MG63 (cell line): ENCODE results near the gene PLAC9. TPM values are rescaled to one million over a fixed set of nuclear protein-coding genes. Genes with fewer than 3 reads are reported as not detected.

Source experiments
- DNase-seq: peaks from one replicate; pipeline ENCODE4 v3.0.0-alpha.2; 2020
- H3K27me3 ChIP-seq: fragments of 250-450 bp; sonication (Bioruptor Pico); 2 replicates; pipeline ENCODE4 v1.5.1; 2020; ENCODE audit warnings: mild to moderate bottlenecking, moderate library complexity
- H3K36me3 ChIP-seq: fragments of 250-450 bp; sonication (Bioruptor Pico); 2 replicates; pipeline ENCODE4 v1.5.1; 2020; ENCODE audit warnings: mild to moderate bottlenecking, moderate library complexity
- H3K4me3 ChIP-seq: fragments of 250-450 bp; sonication (Bioruptor Pico); 2 replicates; pipeline ENCODE4 v1.5.1; 2020; ENCODE audit warnings: mild to moderate bottlenecking, moderate library complexity
- H3K9me3 ChIP-seq: fragments of 250-450 bp; sonication (Bioruptor Pico); 2 replicates; pipeline ENCODE4 v1.5.1; 2020; ENCODE audit warnings: mild to moderate bottlenecking, moderate library complexity
- total RNA-seq: library from RNA; depleted of rRNA; stranded (reverse); fragments of >200 nt; shearing (Covaris generic); gene quantifications from 2 replicates; pipeline ENCODE4 v1.2.3, GENCODE V29; 2014; ENCODE audit warnings: low replicate concordance

Gene PLAC9
- total RNA-seq, 1 experiment from 2014 or later: 2.8 TPM

DNA sequence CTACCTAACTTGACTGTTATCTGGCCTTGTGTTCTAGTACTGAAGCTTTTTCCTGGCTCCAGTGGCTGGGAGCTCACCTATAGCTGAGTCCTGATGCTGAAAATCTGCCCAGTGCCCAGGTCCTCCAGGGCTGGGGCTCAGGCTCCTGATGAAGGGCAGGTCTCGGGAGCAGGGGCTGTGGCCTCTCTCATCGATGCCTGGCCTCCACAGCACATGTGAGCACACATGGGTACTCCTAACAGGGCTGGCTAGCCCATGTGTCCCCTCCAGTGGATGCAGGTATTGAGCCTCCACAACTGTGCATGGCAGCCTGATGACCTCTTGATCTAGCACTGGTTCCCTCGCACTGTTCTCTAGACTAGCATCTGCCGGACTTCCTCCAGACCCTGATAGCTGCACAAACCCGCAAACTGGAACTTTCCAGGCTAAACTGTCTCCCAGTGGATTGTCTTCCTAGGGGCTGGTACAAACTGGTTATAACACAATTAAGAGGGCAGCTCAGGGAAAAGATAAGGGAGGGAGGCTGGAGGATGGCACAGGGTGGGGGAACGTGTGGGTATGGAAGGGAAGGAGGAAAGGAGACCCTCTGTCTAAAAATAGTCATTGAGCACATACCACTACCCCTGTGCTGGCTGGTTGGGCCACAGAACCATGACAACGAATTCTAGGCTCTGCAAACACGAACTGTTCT lies 35.1 kb downstream of the PLAC9 start:
- H3K36me3 ChIP-seq: peaks cover 74% of the 10 kb centered on the region
- H3K27me3 ChIP-seq: no peaks in the 10 kb centered on the region
- H3K9me3 ChIP-seq: no peaks in the 10 kb centered on the region
- no peak for DNase-seq
- no peak overlapping the region for H3K4me3 ChIP-seq

DNA sequence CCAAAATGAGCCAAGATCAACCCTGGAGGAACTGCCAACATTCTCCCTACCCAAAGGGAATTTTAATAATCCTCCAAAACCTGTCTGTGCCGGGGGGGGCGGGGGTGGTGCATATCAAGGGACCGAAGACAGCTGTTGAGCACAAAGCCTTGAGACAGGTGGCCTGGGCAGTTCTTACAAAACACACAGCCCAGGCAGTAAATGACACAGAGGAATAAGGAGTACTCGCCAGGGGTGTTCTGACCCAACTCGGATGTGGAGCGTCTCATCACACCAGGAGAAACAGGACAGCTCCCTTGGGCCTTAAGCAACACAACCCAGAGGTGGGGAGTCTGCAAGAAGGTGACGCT lies 35.6 kb downstream of the PLAC9 start:
- H3K36me3 ChIP-seq: peaks cover 73% of the 10 kb centered on the region
- H3K9me3 ChIP-seq: no peaks in the 10 kb centered on the region
- no peak overlapping the region for H3K4me3 ChIP-seq
- H3K27me3 ChIP-seq: no peaks in the 10 kb centered on the region
- DNase-seq: no peak

DNA sequence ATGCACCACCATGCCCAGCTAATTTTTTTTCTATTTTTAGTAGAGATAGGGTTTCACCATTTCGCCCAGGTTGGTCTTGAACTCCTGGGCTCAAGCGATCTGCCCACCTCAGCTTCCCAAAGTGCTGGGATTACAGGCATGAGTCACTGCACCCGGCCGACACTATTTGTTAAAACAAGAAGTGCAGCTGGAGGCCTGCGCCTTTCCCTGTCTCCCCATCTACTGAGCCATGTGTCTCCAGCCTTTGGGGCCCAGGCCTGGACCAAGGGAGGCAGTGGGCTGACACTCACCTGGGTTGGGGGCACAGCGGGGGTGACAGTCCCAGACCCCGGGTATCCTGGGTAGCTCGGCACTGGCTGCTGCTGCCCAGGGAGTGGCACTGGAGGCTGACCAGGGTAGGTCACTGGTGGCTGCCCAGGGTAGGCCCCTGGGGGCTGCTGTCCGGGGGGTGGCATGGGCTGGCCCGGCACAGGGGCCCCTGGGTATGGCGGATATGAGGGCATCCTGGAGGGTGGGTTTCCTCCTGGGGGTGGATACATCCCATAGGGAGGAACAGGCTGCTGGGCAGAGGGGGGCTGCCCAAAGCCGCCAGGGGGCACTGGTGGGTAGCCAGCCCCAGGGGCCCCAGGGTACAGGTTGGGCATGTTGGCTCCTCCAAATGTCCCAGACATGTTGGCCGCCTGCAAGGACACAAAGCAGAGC lies 36.3 kb downstream of the PLAC9 start:
- DNase-seq: no peak
- Histone ChIP-seq H3K9me3 (no peaks in the 10 kb centered on the region), H3K4me3 (no peak overlapping the region), H3K27me3 (no peaks in the 10 kb centered on the region), H3K36me3 (peaks cover 75% of the 10 kb centered on the region)

DNA sequence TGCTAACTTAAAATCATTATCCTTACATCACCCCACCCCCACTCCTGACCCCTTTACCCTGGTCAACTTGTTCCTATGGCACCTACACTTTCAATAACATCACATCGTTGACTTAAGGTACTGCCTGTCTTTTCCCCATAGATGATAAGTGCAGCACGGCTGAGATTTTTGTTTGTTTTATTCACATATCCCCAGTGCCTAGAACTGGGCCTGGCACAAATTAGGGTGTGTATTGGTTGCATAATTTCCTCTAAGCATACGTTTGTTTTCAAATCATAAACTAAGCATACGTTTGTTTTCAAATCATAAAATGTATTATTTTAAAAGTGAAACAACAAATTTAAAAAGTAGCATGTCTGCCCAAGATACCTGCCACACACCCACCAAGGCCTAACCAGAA lies 37.5 kb downstream of the PLAC9 start:
- H3K9me3 ChIP-seq: no peaks in the 10 kb centered on the region
- H3K27me3 ChIP-seq: no peaks in the 10 kb centered on the region
- no peak for DNase-seq
- peaks cover 66% of the 10 kb centered on the region for H3K36me3 ChIP-seq
- H3K4me3 ChIP-seq: no peak overlapping the region

DNA sequence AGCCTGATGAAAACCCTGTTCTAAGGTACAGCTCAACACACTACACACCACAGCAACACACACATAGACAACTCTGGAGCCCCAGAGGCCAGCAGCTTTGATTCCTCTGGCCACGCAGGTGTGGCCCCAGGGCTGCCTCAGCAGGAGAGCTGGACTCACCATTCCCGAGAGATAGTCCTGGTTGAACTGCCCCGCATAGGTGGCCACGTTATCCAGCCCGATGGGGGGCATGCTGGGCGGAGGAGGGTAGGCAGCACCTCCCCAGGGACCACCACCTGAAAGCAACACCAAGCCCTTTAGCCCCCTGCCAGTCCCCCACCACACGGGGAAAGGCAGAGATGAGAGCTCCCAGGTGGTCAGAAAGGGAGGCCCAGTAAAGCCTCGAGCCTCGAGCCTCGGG lies 38.1 kb downstream of the PLAC9 start:
- DNase-seq: no peak
- Histone ChIP-seq H3K9me3 (no peaks in the 10 kb centered on the region), H3K4me3 (no peak overlapping the region), H3K36me3 (peaks cover 63% of the 10 kb centered on the region), H3K27me3 (no peaks in the 10 kb centered on the region)

DNA sequence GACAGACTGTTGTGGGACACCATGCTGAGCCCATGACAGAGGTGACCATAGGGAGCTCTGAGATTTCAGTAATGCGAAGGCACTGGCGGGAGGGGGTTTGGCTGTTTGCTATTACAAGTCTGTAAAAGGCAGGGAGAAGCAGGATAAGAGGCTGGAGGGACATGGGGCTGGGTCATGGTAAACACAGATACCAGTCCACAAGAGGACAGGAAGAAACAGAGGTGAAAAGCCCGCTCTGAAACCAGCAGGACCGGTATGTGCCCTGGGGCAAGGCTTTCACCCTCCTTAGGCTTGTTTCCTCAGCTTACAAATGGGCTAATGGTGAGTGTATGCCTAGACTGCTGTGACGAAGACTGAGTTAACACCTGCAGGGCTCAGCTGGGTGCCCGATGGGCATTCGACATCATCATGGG lies 38.7 kb downstream of the PLAC9 start:
- Histone ChIP-seq H3K9me3 (no peaks in the 10 kb centered on the region), H3K4me3 (no peak overlapping the region), H3K27me3 (no peaks in the 10 kb centered on the region), H3K36me3 (peaks cover 63% of the 10 kb centered on the region)
- DNase-seq: no peak

DNA sequence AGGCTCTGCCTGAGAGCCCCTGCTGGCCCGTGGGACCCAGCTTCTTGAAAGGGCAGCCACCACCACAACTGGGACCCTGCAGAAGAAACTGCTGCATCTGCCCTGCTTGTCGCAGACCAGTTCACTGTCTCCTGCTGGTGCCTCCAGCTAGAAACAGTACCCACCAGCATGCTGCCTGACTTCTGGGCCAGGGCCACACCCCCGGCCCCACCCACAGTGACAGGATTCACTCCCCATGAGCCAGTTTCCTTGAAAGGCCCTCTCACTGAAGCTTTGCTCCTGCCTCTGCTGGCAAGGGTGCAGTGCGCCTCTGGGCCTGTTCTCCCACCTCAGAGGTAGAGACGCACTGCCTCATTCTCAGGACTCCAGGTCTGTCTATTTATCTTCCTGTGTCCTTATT lies 40.4 kb downstream of the PLAC9 start:
- no peak for DNase-seq
- H3K27me3 ChIP-seq: no peaks in the 10 kb centered on the region
- H3K4me3 ChIP-seq: no peak overlapping the region
- H3K36me3 ChIP-seq: peaks cover 50% of the 10 kb centered on the region
- H3K9me3 ChIP-seq: no peaks in the 10 kb centered on the region

DNA sequence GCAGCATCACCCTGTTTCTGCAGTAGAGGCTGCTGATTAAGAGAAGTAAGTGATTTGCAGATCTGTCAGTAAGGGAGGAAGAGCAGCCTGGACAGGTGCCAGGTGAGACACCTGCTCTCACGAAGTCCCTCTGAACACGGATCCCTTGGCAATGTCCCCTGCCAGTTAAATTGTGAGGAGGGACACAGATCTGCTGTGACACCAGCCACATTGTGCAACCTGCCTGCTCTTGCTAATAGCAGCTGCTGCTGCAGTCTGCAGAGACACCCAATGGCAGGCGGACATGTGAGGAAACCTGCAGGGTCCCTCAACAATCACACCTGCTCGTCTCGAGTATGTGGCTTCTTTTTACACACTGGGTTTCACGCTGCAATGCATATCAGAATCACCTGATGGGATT lies 40.9 kb downstream of the PLAC9 start:
- Histone ChIP-seq H3K9me3 (no peaks in the 10 kb centered on the region), H3K36me3 (peaks cover 47% of the 10 kb centered on the region), H3K27me3 (no peaks in the 10 kb centered on the region), H3K4me3 (no peak overlapping the region)
- no peak for DNase-seq

DNA sequence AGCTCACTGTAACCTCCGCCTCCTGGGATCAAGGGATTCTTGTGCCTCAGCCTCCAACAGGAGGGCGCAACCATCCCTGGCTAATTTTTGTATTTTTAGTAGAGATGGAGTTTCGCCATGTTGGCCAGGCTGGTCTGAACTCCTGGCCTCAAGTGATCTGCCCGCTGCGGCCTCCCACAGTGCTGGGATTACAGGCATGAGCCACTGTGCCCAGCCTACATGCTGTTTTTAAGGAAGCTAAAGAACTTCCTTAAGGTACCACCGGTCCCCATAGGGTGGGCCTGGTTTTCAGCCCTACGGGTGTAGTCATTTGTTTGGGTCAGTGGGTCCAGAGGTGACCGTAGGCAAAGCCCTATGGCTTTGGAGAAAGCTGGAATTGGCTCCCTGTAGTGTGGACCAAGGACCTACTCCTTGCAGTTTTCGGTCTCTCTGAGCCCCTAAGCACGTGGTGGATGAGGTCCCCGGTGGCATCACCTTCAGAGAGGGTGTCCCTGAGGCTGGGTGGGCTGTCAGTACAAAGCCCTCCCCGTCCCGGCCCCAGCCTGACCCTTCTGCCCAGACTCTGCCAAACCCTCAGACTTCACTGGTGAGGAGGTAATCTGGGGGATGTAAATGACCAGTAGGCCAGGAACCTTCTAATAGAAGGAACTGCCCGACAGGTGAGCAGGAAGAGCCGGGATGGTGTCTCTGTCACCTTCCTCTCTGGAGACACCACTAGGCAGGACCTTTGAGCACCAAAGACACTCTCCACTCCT lies 42.3 kb downstream of the PLAC9 start:
- no peaks in the 10 kb centered on the region for H3K27me3 ChIP-seq
- DNase-seq: no peak
- H3K36me3 ChIP-seq: peaks cover 53% of the 10 kb centered on the region
- H3K9me3 ChIP-seq: no peaks in the 10 kb centered on the region
- H3K4me3 ChIP-seq: no peak overlapping the region

DNA sequence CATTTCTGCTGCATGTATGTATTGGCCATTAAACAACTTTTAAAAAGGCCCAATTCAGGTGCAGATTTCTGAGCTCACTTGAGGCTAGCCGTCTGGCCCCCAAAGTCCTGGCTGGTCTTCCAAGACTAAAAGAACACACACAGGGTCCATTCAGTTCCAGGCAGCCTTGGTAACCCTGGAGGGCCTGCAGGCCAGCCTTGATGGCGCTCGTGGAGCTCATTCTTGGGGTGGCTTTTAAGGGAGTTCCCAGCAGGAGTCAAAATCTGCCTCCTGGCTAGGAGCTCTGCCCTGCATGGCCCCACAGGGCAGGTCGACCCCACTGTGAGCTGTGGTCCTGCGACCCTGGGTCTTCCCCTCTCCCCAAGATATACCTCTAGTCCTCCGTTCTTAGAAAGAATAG lies 44.0 kb downstream of the PLAC9 start:
- no peak overlapping the region for H3K4me3 ChIP-seq
- no peaks in the 10 kb centered on the region for H3K9me3 ChIP-seq
- no peaks in the 10 kb centered on the region for H3K27me3 ChIP-seq
- H3K36me3 ChIP-seq: peaks cover 53% of the 10 kb centered on the region
- no peak for DNase-seq

DNA sequence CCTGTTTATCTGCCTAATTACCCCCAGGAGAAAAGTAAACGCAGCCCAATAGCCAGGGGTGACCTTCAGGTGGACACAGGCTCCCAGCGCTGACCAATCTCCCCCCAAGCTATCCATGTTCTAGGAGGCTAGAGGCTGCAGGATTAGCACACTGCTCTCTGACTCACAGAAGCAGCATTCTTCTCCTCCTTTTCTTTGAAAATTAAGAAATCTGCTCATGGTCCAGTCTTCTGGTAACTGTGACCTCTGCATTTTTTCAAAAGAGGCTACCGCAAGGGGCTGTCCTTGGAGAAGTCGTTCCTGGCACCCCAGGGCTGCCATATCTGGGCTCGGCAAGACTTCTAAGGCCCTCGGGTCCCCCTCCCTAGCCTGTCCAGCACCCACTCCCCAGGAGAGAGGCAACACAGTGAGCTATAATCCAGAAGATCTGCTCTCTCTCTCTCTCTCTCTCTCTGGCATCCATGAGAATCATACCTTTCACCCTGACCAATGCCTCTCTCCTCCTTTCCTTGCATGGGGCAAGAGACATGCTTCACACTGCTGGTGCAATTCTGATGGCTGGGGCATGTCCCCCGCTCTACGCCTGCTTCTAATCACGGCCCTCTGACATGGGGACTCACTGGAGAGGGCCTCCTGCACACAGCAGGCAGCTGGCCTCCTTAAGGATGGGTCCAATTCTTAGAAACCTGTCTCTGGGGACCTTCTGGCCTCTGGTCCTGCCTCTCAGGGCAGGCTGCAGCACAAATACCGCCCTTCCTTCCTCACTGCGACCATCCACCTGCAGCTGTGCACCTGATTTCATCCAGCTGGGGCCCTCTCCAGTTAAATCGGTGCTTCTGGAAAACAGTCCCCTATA lies 45.5 kb downstream of the PLAC9 start:
- H3K9me3 ChIP-seq: no peaks in the 10 kb centered on the region
- no peak overlapping the region for H3K4me3 ChIP-seq
- DNase-seq: no peak
- H3K27me3 ChIP-seq: no peaks in the 10 kb centered on the region
- H3K36me3 ChIP-seq: peaks cover 50% of the 10 kb centered on the region

DNA sequence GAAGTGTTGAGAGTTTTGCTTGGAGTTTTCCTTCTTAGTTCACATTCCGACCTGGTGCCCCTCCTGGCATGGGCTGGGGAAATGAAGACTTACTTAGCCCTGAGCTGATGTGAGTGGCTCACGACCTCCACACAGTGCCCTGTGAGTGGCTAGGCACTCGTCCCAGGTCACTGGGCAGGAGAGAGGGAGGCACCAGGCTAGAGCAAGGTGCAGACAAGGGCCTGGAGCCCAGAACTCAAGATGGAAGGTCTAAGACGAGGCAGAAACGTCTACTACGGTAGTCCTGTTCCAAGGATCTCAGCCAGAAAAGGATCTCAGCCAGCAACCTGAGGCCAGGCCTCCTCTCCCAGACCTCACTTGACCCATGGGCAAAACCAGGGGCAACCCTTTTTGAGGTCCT lies 50.5 kb downstream of the PLAC9 start:
- no peak for DNase-seq
- Histone ChIP-seq H3K9me3 (no peaks in the 10 kb centered on the region), H3K4me3 (no peak overlapping the region), H3K27me3 (no peaks in the 10 kb centered on the region), H3K36me3 (peaks cover 53% of the 10 kb centered on the region)

DNA sequence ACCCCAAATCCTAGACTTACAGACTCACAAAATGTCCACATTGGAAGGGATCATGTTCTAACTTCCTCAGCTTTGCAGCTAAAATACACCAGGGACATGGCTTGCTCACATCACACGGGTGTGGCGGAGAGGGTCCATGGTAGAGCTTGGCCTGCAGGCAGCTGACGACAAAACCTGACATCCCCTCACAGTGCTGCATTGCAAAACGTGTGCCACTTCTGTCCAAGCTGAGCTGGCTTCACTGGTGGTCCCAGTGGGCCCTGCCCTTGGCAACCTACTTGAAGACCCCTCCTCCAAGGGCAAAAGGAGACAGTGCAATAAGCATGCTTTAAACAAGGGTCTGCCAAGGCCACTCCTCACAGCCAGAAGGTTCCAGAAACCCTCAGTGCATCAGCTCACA lies 50.9 kb downstream of the PLAC9 start:
- no peak for DNase-seq
- Histone ChIP-seq H3K36me3 (peaks cover 53% of the 10 kb centered on the region), H3K9me3 (no peaks in the 10 kb centered on the region), H3K27me3 (no peaks in the 10 kb centered on the region), H3K4me3 (no peak overlapping the region)

DNA sequence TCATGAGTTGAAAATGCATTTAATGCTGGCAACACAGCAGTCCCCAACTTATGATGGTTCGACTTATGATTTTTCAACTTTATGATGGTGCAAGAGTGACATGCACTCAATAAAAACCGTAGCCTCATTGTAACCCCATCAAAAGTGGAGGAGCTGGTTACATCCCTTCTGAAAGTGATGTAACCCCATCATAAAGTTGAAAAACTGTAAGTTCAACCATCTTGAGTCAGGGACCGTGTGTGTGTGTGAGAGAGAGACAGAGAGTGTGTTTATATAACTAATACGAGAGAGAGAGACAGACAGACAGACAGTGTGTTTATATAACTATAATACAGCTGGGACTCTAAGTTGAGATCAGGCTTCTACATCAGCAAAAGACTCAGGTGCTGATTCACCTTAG lies 51.8 kb downstream of the PLAC9 start:
- no peak overlapping the region for H3K4me3 ChIP-seq
- no peaks in the 10 kb centered on the region for H3K9me3 ChIP-seq
- no peaks in the 10 kb centered on the region for H3K27me3 ChIP-seq
- no peak for DNase-seq
- H3K36me3 ChIP-seq: peaks cover 51% of the 10 kb centered on the region

DNA sequence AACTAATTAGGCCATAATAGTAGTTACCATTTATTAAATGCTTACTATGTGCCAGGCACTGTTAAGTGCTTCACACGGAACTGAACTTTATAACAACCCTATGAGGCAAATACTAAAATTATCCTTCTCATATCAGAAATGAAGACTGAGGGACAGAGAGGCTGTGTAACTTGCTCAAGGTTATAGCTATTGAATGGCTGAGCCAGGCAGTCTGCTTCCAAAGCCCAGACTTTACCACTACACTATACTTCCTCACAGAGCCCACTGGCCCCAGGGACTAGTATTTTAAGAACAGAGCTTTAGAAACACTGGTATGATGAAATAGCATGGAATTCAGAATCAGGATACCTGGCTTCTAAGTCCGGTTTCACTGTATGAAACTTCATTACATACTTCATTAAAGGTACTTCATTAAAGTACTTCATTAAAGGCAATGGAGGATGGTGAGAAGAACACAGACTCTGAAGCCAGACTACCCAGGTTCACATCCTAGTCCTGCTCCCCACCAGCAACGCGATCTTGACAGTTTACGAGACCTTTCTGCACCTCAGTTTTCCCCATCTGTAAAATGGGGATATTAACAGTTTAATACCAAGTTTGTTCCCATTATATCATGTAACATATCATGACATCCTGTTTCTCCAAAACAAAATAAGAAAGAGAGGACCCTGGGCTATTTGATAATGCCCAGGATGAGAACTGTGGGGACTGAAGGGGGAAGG lies 53.2 kb downstream of the PLAC9 start:
- Histone ChIP-seq H3K27me3 (no peaks in the 10 kb centered on the region), H3K36me3 (peaks cover 42% of the 10 kb centered on the region), H3K9me3 (no peaks in the 10 kb centered on the region), H3K4me3 (no peak overlapping the region)
- DNase-seq: no peak

DNA sequence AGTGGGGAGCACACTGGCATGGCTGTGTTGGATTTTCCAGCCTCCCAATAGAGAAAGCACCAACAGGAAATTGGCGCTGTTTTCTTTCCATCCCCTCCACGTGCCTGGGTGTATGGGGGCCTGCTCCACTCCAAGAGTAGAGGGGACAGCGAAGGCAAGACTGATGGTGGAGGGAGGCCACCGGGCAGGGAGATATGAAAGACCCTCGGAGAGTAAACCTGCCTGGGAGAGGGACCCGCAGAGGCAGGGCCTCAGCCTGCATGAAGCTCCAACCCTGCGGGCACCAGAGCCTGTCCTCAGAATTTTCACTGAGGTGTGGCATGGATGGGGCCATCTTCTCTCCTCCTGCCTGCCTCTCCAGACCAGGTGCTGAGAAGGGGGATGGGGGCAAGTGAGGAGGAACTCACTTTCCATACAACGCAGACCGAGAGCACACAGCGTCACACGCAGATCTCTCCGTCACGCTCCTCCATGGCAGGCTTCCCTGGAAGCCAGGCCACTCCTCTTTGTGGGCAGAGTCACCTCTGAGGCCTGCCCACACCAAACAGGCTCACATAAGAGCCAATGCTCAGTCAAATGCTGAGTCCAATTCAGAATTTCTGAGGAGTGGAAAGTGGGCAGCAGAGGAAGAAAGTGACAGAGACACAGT lies 54.0 kb downstream of the PLAC9 start:
- H3K36me3 ChIP-seq: peaks cover 38% of the 10 kb centered on the region
- H3K27me3 ChIP-seq: no peaks in the 10 kb centered on the region
- no peak for DNase-seq
- no peaks in the 10 kb centered on the region for H3K9me3 ChIP-seq
- no peak overlapping the region for H3K4me3 ChIP-seq
